Stimulated activated CD8-positive, alpha-beta memory T cell treated with anti-CD3 and anti-CD28 coated beads, Interleukin-12 subunit alpha, Interleukin-12 subunit beta, amount 100 ng/mL, for 1 hour (primary cell): ENCODE data around the gene FBXO31.
"Not testable (repeated sequence)": the region's sequence is repeated elsewhere in the genome, so short reads cannot be mapped to it uniquely, and the experiment has no call there.

Experiments
- DNase-seq: peaks from one replicate; pipeline ENCODE4 v3.0.0-alpha.2; 2020; ENCODE audit warnings: low read depth

Gene FBXO31

GRCh38 chr16:87411375-87412271 lies 28.0 kb upstream of the FBXO31 start:
- DNase-seq = no peak

- DNase-seq = no peak
Measured at GRCh38 chr16:87410968-87411367, 27.4 kb upstream of the FBXO31 start.

GRCh38 chr16:87410530-87410929 lies 27.0 kb upstream of the FBXO31 start:
- no peak for DNase-seq

GRCh38 chr16:87409781-87410180 lies 26.2 kb upstream of the FBXO31 start:
- no peak for DNase-seq

- no peak for DNase-seq
Measured at GRCh38 chr16:87409153-87409552, 25.6 kb upstream of the FBXO31 start.

- no peak for DNase-seq
Measured at GRCh38 chr16:87407511-87408112, 24.0 kb upstream of the FBXO31 start.

- no peak for DNase-seq
Measured at GRCh38 chr16:87406495-87407088, 23.0 kb upstream of the FBXO31 start.

GRCh38 chr16:87404764-87405625 lies 21.4 kb upstream of the FBXO31 start:
- no peak for DNase-seq

- DNase-seq = no peak
Measured at GRCh38 chr16:87395181-87395842, 11.7 kb upstream of the FBXO31 start.

- DNase-seq = no peak
Measured at GRCh38 chr16:87393680-87394055, 10.1 kb upstream of the FBXO31 start.

- DNase-seq = no peak
Measured at GRCh38 chr16:87392821-87393679, 9.5 kb upstream of the FBXO31 start.

- peak; percentile 96 for DNase-seq
Measured at GRCh38 chr16:87391950-87392820, 8.6 kb upstream of the FBXO31 start, which contains the start of gene MAP1LC3B. Gene MAP1LC3B, plus strand, starts transcription at chr16:87392336. Its CDS starts 92 bp downstream, at chr16:87392428.

- DNase-seq = no peak
Measured at GRCh38 chr16:87391324-87391949, 7.9 kb upstream of the FBXO31 start.

GRCh38 chr16:87390641-87391323 lies 7.2 kb upstream of the FBXO31 start:
- no peak for DNase-seq

- not testable (repeated sequence) for DNase-seq
Measured at GRCh38 chr16:87389914-87390313, 6.3 kb upstream of the FBXO31 start.

GRCh38 chr16:87389245-87389644 lies 5.7 kb upstream of the FBXO31 start:
- DNase-seq = no peak

GRCh38 chr16:87388818-87389134 lies 5.2 kb upstream of the FBXO31 start:
- no peak for DNase-seq

- DNase-seq = peak; percentile 76
Measured at GRCh38 chr16:87387942-87388817, 4.6 kb upstream of the FBXO31 start.
